Iris pigment epithelial cell (primary cell): ENCODE measurements around the gene COL20A1.
"Not testable (repeated sequence)": the region's sequence is repeated elsewhere in the genome, so short reads cannot be mapped to it uniquely, and the experiment has no call there.

ENCODE experiments used
- DNase-seq: peaks from one replicate; pipeline ENCODE4 v3.0.0-alpha.2; 2011; ENCODE audit warnings: low read depth

Gene COL20A1

DNA sequence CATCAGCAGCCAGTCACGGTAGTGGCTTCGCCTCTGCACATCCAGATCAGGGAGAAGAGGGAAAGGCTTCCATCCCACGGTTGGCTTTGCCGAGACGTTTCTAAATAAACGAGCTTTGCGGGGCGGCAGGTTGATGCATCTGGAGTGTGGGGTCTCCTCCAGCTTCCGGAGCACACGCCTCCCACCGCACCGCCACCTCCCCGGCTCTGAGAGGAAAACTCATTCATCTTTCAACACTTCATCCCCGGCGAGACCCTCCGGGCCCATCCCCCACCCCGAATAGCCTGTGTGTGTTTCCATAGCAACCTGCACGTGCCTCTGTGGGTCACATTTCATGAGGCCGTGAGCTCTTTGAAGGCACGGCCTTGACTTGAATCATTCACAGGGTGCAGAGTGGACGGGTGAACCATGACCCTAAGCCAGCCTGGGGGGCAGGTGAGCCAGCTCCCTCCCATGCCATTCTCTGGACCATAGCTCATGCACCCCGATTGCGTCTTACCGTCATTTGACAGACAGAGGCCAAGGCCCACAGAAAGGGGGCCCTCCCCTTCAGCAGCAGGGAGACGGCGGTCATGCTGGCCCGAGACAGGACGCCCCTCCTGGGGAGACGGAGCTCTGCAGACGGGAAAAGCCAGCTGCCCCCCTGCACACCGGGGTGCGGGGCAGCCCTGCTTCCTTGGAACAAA lies 84.4 kb downstream of the COL20A1 start:
- no peak for DNase-seq

DNA sequence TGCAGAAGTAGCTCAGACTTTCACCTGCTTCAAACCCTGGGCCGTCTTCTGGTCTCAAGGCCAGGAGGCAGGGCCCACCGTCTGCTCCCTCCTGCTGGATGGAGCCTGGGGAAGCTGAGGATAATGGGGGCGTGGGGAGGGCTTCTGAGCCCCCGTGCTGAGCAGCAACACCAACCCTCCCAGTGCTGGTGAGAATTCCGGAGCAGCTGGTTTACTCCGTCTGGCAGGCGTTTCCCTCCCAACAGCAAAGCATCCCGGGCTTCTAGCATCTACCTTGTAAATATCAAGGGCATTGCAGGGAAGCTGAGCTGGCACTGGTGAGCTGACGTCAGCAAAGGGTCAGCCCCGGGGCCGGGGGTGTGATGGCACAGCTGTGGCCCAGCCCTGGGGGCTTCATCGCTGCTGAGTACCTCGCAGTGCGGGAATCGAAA lies 85.0 kb downstream of the COL20A1 start:
- DNase-seq, result no peak

GRCh38 chr20:63378626-63379025 lies 85.6 kb downstream of the COL20A1 start:
- no peak for DNase-seq

DNA sequence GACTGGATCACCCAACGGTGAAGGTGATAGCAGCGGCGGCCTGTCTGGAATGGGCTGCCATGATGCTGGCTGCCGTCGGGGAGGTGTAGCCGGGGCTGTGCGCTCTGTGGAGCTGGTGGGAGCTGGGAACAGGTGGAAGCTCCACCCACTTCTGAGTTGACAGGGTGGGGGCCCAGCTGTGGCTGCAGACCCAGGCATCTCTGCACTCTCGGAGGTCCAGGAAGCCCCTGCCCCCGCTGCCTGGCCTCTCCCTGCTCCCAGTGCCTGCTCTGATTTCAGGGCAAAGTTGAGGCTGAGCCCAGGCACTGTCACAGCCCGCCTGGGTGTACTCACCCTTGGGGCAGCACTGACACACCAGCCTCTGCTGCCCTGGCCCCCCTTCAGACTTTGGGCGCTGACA lies 86.3 kb downstream of the COL20A1 start:
- DNase-seq, result no peak

DNA sequence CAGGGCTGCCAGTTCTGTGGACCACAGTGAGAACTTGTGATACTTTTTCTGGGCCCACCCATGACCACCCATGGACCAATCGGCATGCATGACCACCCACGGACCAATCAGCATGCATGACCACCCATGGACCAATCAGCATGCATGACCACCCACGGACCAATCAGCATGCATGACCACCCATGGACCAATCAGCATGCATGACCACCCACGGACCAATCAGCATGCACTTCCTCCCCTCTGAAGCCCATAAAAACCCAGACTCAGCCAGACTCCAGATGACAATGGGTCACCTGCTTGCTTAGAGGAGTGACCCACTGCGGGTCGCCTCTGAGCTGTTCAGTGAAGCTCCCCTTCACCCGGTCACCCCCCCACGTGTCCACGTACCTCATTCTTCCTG lies 86.9 kb downstream of the COL20A1 start:
- not testable (repeated sequence) for DNase-seq

GRCh38 chr20:63380346-63380870 lies 87.4 kb downstream of the COL20A1 start:
- no peak for DNase-seq

DNA sequence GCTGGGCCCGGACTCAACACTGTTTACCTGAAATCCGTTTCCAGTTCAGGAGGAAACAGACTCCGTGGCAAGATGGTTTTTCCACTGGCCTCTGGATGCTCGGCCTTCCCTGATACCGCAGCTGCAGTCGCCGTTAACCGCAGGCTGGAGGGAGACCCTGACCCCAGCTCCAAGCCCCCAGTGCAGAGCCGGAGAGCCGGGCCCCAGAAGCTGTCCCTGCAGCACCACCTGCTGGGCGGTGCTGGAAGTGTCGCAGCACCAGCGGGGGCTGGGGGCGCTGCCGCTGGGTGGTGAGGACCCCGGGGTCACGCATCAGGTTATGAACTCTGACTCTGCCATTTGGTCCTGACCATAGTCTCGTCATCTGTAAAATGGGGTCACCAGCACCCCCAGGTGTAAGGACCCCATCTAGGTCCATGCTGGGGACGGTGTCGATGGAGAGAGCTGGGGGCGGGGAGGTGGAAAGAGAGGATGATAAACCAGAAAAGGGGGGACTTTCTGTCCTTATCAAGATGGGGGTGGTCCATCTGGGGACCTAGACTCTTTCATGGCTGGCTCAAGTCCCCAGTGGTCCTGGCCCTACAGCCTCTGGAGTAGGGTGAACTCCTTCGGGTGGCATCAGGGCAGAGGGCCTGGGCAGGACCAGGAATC lies 88.9 kb downstream of the COL20A1 start:
- no peak for DNase-seq

DNA sequence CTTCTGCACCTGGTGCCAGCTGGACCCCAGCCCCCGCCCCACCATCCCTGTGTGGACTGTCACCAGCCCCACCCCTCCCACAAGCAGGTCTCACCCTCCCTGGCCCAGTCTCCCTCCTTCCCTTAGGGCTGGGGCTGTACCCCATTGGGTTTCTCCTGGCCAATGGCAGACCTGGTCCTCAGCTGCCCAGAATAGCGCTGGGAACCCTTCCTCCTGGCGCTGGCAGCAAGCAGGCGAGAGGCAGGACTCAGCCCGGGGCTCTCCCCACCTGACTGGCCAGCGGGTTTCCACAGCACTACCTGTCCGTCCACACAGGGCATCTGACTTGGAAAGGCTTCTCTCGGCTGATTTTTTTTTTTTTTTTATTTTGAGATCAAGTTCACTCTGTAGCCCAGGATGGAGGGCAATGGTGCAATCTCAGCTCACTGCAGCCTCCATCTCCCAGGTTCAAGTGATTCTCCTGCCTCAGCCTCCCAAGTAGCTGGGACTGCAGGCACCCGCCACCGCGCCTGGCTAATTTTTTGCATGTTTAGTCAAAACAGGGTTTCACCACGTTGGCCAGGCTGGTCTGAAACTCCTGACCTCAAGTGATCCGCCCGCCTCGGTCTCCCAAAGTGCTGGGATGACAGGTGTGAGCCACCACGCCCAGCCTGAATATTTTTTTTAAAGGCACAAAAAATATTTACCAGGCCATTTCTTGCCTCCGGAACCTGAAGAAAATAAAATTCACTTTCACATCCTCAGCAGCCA lies 89.7 kb downstream of the COL20A1 start:
- no peak for DNase-seq

GRCh38 chr20:63383556-63383955 lies 90.6 kb downstream of the COL20A1 start:
- DNase-seq, result no peak

GRCh38 chr20:63384336-63384735 lies 91.3 kb downstream of the COL20A1 start:
- DNase-seq, result no peak
